Mesenchymal stem cell (in vitro differentiated cells and primary cell): ENCODE measurements around the gene LLGL1.

ENCODE experiments used
- DNase-seq: peaks from one replicate; pipeline ENCODE4 v3.0.0-alpha.2; 2013
- H2AFZ ChIP-seq: one replicate; pipeline ENCODE4 v1.6.1; 2013; ENCODE audit warnings: low read depth, mild to moderate bottlenecking, control low read depth, inconsistent platforms, low read length, moderate library complexity
- H2AK5ac ChIP-seq: 2 replicates; pipeline ENCODE4 v1.6.1; 2013; ENCODE audit warnings: low read length, moderate library complexity, mild to moderate bottlenecking, inconsistent platforms; ENCODE audit not compliant: severe bottlenecking
- H2BK120ac ChIP-seq: one replicate; pipeline ENCODE4 v1.6.1; 2013; ENCODE audit warnings: low read depth, mild to moderate bottlenecking, inconsistent platforms, low read length, moderate library complexity
- H2BK12ac ChIP-seq, 2 experiments: one replicate each; pipeline ENCODE4 v1.6.1; 2013; ENCODE audit warnings: inconsistent platforms in 2 of 2, low read length in 2 of 2, mild to moderate bottlenecking in 2 of 2, moderate library complexity in 2 of 2, control low read depth in 1 of 2
- H2BK15ac ChIP-seq: one replicate; pipeline ENCODE4 v1.6.1; 2013; ENCODE audit warnings: mild to moderate bottlenecking, low read depth, inconsistent platforms; ENCODE audit not compliant: poor library complexity, severe bottlenecking
- H2BK5ac ChIP-seq: 2 replicates; pipeline ENCODE4 v1.6.1; 2013; ENCODE audit warnings: low read depth, mild to moderate bottlenecking, low read length, control low read depth, inconsistent platforms; ENCODE audit not compliant: poor library complexity, severe bottlenecking
- H3K14ac ChIP-seq, 2 experiments: one replicate each; pipeline ENCODE4 v1.6.1; 2013; ENCODE audit warnings: inconsistent platforms in 2 of 2, low read length in 2 of 2, control low read depth in 1 of 2, mild to moderate bottlenecking in 1 of 2, moderate library complexity in 1 of 2
- H3K18ac ChIP-seq, 2 experiments: one replicate each; pipeline ENCODE4 v1.6.1; 2013; ENCODE audit warnings: inconsistent platforms in 2 of 2, low read length in 2 of 2, control low read depth in 1 of 2, low read depth in 1 of 2, mild to moderate bottlenecking in 1 of 2
- H3K23ac ChIP-seq, 2 experiments: one replicate each; pipeline ENCODE4 v1.6.1; 2013; ENCODE audit warnings: inconsistent platforms in 2 of 2, low read length in 2 of 2, mild to moderate bottlenecking in 2 of 2, moderate library complexity in 2 of 2, control low read depth in 1 of 2
- H3K27ac ChIP-seq: 2 replicates; pipeline ENCODE4 v1.5.1; 2013; ENCODE audit warnings: mild to moderate bottlenecking, moderate library complexity, low read length, control low read depth, inconsistent platforms; ENCODE audit not compliant: poor library complexity, severe bottlenecking
- H3K27me3 ChIP-seq, 2 experiments: 2 replicates each; pipeline versions ENCODE4 v1.6.1 to v1.7.0; 2013; ENCODE audit warnings: low read length in 2 of 2, mild to moderate bottlenecking in 2 of 2, moderate library complexity in 2 of 2, control low read depth in 1 of 2, inconsistent platforms in 1 of 2; ENCODE audit not compliant: control insufficient read depth in 1 of 2, insufficient read depth in 1 of 2
- H3K36me3 ChIP-seq, 2 experiments: 2 replicates each; pipeline versions ENCODE4 v1.6.1 to v1.7.0; 2013; ENCODE audit warnings: low read length in 2 of 2, control low read depth in 1 of 2, inconsistent platforms in 1 of 2, low read depth in 1 of 2, mild to moderate bottlenecking in 1 of 2; ENCODE audit not compliant: insufficient read depth in 2 of 2, control insufficient read depth in 1 of 2
- H3K4ac ChIP-seq, 2 experiments: one replicate each; pipeline ENCODE4 v1.6.1; 2013; ENCODE audit warnings: inconsistent platforms in 2 of 2, low read length in 2 of 2, mild to moderate bottlenecking in 2 of 2, moderate library complexity in 2 of 2, control low read depth in 1 of 2, low read depth in 1 of 2
- H3K4me1 ChIP-seq: 2 replicates; pipeline ENCODE4 v1.6.1; 2013; ENCODE audit warnings: low read depth, low read length, control low read depth; ENCODE audit not compliant: control insufficient read depth, insufficient read depth
- H3K4me2 ChIP-seq: 2 replicates; pipeline ENCODE4 v1.6.1; 2013; ENCODE audit warnings: low read length, mild to moderate bottlenecking, inconsistent platforms; ENCODE audit not compliant: poor library complexity, severe bottlenecking
- H3K4me3 ChIP-seq, 2 experiments: 2 replicates each; pipeline versions ENCODE4 v1.5.1 to v1.7.0; 2013; ENCODE audit warnings: low read length in 2 of 2, mild to moderate bottlenecking in 2 of 2, control low read depth in 1 of 2, low read depth in 1 of 2; ENCODE audit not compliant: insufficient read depth in 1 of 2
- H3K79me1 ChIP-seq: replicated peaks from 2 replicates; pipeline ENCODE4 v1.6.1; 2013; ENCODE audit warnings: mild to moderate bottlenecking, control low read depth, low read length, inconsistent platforms; ENCODE audit not compliant: poor library complexity, severe bottlenecking
- H3K9ac ChIP-seq: 2 replicates; pipeline ENCODE4 v1.7.0; 2013; ENCODE audit warnings: mild to moderate bottlenecking, low read length, moderate library complexity
- H3K9me3 ChIP-seq: 2 replicates; pipeline ENCODE4 v1.7.0; 2013; ENCODE audit warnings: mild to moderate bottlenecking, low read length; ENCODE audit not compliant: control insufficient read depth
- H4K8ac ChIP-seq: one replicate; pipeline ENCODE4 v1.6.1; 2013; ENCODE audit warnings: inconsistent platforms, mild to moderate bottlenecking, low read length, moderate library complexity
- H4K91ac ChIP-seq: one replicate; pipeline ENCODE4 v1.6.1; 2013; ENCODE audit warnings: mild to moderate bottlenecking, low read length, inconsistent platforms
- WGBS: methylation state at CpG from one replicate; pipeline ENCODE4 v1.1.7; 2013; ENCODE audit warnings: mixed read lengths; 5-methylcytosine and 5-hydroxymethylcytosine counted together

LLGL1 gene

DNA sequence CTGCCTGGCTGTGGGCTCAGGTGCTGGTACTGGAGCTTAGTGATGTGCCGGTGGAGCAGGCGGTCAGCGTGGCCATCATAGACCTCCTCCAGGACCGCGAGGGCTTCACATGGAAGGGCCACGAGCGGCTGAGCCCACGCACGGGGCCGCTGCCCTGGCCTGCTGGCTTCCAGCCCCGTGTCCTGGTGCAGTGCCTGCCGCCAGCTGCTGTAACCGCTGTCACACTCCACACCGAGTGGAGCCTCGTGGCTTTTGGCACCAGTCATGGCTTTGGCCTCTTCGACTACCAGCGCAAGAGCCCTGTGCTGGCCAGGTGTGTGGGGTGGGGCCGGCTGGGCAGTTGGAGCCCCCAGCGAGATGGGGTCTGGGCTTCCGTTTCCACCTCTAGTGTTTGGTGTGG, 12.0 kb downstream of the LLGL1 start:
- no peak for DNase-seq
- Histone ChIP-seq H3K4me2 (no peak overlapping the region), H3K27me3 (no peaks in the 10 kb centered on the region), H4K8ac (no peak overlapping the region), H3K9me3 (no peaks in the 10 kb centered on the region), H2BK12ac (no peak overlapping the region), H3K27ac (no peak overlapping the region), H3K4me1 (peaks cover 21% of the 10 kb centered on the region), H2AFZ (no peak overlapping the region), H3K14ac (no peak overlapping the region), H3K9ac (no peak overlapping the region), H3K18ac (no peak overlapping the region), H4K91ac (no peak overlapping the region), H3K4me3 (no peak overlapping the region), H3K23ac (no peak overlapping the region), H2AK5ac (no peak overlapping the region), H2BK15ac (no peak overlapping the region), H2BK120ac (no peak overlapping the region), H3K79me1 (peaks cover 13% of the 10 kb centered on the region), H2BK5ac (no peak overlapping the region), H3K4ac (no peak overlapping the region), H3K36me3 (peaks cover 91 to 97% of the 10 kb centered on the region in 2 experiments)
- WGBS, result 97% methylated on average over 20 of the region's 20 CpGs

DNA sequence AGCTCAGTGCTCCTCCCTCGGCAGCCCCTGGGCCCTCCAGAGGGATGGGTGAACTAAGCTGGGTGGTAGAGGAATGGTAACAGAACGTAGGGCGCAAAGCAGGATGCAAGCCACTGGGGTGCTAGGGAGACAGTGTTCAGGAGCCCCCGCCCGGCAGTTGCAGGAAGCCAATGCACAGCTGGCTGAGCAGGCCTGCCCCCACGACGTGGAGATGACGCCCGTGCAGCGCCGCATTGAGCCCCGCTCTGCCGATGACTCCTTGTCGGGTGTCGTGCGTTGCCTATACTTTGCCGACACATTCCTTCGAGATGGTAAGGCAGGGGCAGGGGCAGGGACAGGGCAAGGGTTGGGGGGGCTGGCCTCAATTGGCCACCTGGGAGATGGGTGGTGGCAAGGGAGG, 12.9 kb downstream of the LLGL1 start:
- no peak overlapping the region for H3K9ac ChIP-seq
- no peak overlapping the region for H4K8ac ChIP-seq
- no peaks in the 10 kb centered on the region for H3K27me3 ChIP-seq
- no peak overlapping the region for H3K4me2 ChIP-seq
- WGBS, result 94% methylated on average over 18 of the region's 18 CpGs
- no peak overlapping the region for H3K27ac ChIP-seq
- H2BK15ac ChIP-seq, result no peak overlapping the region
- DNase-seq, result no peak
- H3K4ac ChIP-seq, result no peak overlapping the region
- H3K9me3 ChIP-seq, result no peaks in the 10 kb centered on the region
- H3K79me1 ChIP-seq, result peaks cover 8% of the 10 kb centered on the region
- H3K4me3 ChIP-seq, result no peak overlapping the region
- peaks cover 89 to 95% of the 10 kb centered on the region in 2 experiments for H3K36me3 ChIP-seq
- no peak overlapping the region for H3K23ac ChIP-seq
- H2BK5ac ChIP-seq, result no peak overlapping the region
- no peak overlapping the region for H2BK12ac ChIP-seq
- H2BK120ac ChIP-seq, result no peak overlapping the region
- no peak overlapping the region for H4K91ac ChIP-seq
- no peak overlapping the region for H3K18ac ChIP-seq
- H2AK5ac ChIP-seq, result no peak overlapping the region
- peaks cover 21% of the 10 kb centered on the region for H3K4me1 ChIP-seq
- no peak overlapping the region for H2AFZ ChIP-seq
- H3K14ac ChIP-seq, result no peak overlapping the region

DNA sequence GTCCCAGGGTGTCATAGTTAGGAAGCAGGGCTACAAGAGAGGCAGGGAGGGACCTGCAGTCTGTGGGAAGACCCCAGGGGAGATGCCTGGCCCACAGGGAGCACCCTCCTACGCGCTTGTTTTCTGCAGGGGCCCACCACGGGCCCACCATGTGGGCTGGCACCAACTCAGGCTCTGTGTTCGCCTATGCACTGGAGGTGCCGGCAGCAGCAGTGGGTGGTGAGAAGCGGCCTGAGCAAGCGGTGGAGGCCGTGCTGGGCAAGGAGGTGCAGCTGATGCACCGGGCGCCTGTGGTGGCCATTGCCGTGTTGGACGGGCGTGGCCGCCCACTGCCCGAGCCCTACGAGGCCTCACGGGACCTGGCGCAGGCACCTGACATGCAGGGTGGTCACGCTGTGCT, 15.0 kb downstream of the LLGL1 start:
- peaks cover 11% of the 10 kb centered on the region for H3K79me1 ChIP-seq
- H3K4me1 ChIP-seq, result peaks cover 13% of the 10 kb centered on the region
- no peak overlapping the region for H2BK120ac ChIP-seq
- no peak overlapping the region for H3K27ac ChIP-seq
- no peak overlapping the region for H4K8ac ChIP-seq
- H2AFZ ChIP-seq, result no peak overlapping the region
- peaks cover 83 to 90% of the 10 kb centered on the region in 2 experiments for H3K36me3 ChIP-seq
- no peak overlapping the region for H3K4ac ChIP-seq
- H2AK5ac ChIP-seq, result no peak overlapping the region
- no peak overlapping the region for H2BK5ac ChIP-seq
- no peak for DNase-seq
- H3K4me3 ChIP-seq, result no peak overlapping the region
- no peak overlapping the region for H3K4me2 ChIP-seq
- no peak overlapping the region for H2BK15ac ChIP-seq
- over 99% methylated on average over 19 of the region's 19 CpGs for WGBS
- H3K14ac ChIP-seq, result no peak overlapping the region
- no peaks in the 10 kb centered on the region for H3K9me3 ChIP-seq
- no peak overlapping the region for H4K91ac ChIP-seq
- H3K27me3 ChIP-seq, result no peaks in the 10 kb centered on the region
- no peak overlapping the region for H3K23ac ChIP-seq
- H2BK12ac ChIP-seq, result no peak overlapping the region
- H3K18ac ChIP-seq, result no peak overlapping the region
- H3K9ac ChIP-seq, result no peak overlapping the region

DNA sequence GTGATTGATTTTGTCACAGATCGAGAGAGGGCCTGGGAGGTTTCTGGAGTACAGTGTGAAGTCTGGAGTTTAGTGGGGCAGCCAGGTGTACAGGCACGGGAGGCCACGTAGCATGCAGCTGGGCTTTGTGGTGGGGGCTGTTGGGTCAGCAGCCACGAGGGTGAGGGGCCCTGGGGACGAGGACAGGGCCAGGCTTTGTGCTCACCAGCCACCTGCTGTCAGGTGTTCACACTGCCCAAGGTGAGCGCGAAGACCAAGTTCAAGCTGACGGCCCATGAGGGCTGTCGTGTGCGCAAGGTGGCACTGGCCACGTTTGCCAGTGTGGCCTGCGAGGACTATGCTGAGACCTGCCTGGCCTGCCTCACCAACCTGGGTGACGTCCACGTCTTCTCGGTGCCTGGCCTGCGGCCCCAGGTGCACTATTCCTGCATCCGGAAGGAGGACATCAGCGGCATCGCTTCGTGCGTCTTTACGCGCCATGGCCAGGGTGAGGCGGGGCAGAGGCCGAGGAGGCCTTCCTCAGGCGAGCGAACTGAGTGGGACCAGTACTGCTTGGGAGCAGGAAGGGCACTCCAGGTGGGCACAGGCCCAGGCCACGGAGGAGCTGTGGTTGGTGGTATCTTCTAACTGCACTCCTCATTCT, 15.9 kb downstream of the LLGL1 start:
- H4K91ac ChIP-seq, result no peak overlapping the region
- no peaks in the 10 kb centered on the region for H3K9me3 ChIP-seq
- WGBS, result 92% methylated on average over 27 of the region's 28 CpGs
- no peak overlapping the region for H3K14ac ChIP-seq
- H3K4ac ChIP-seq, result no peak overlapping the region
- no peak overlapping the region for H3K4me2 ChIP-seq
- H3K18ac ChIP-seq, result no peak overlapping the region
- peaks cover 4% of the 10 kb centered on the region for H3K4me1 ChIP-seq
- DNase-seq, result no peak
- H3K9ac ChIP-seq, result no peak overlapping the region
- H4K8ac ChIP-seq, result no peak overlapping the region
- no peak overlapping the region for H2AK5ac ChIP-seq
- H2BK12ac ChIP-seq, result no peak overlapping the region
- peaks cover 14% of the 10 kb centered on the region for H3K79me1 ChIP-seq
- H3K4me3 ChIP-seq, result no peak overlapping the region
- peaks cover 88 to 90% of the 10 kb centered on the region in 2 experiments for H3K36me3 ChIP-seq
- H2BK120ac ChIP-seq, result no peak overlapping the region
- H2BK15ac ChIP-seq, result no peak overlapping the region
- no peak overlapping the region for H3K23ac ChIP-seq
- H2AFZ ChIP-seq, result no peak overlapping the region
- no peak overlapping the region for H3K27ac ChIP-seq
- H3K27me3 ChIP-seq, result no peaks in the 10 kb centered on the region
- H2BK5ac ChIP-seq, result no peak overlapping the region
